Neural progenitor cell (in vitro differentiated cells): Measurements from ENCODE around the gene TSHZ2.
A peak's percentile ranks its signal among the peaks of the same experiment; 100 is the strongest.

Source experiments
- EZH2 ChIP-seq: fragments of 200-600 bp; sonication (generic); IDR thresholded peaks from 2 replicates; pipeline ENCODE4 v1.6.1; 2017; ENCODE audit warnings: antibody characterized with exemption, mild to moderate bottlenecking, moderate library complexity
- EZH2phosphoT487 ChIP-seq: fragments of 200-600 bp; sonication (generic); IDR thresholded peaks from 2 replicates; pipeline ENCODE4 v1.6.1; 2017; ENCODE audit warnings: antibody characterized with exemption
- TF ChIP-seq, protein P1 (sequence below): fragments of 200-600 bp; sonication (generic); IDR thresholded peaks from 2 replicates; pipeline ENCODE4 v1.5.1; 2017; ENCODE audit warnings: antibody characterized with exemption, mild to moderate bottlenecking

DNA sequence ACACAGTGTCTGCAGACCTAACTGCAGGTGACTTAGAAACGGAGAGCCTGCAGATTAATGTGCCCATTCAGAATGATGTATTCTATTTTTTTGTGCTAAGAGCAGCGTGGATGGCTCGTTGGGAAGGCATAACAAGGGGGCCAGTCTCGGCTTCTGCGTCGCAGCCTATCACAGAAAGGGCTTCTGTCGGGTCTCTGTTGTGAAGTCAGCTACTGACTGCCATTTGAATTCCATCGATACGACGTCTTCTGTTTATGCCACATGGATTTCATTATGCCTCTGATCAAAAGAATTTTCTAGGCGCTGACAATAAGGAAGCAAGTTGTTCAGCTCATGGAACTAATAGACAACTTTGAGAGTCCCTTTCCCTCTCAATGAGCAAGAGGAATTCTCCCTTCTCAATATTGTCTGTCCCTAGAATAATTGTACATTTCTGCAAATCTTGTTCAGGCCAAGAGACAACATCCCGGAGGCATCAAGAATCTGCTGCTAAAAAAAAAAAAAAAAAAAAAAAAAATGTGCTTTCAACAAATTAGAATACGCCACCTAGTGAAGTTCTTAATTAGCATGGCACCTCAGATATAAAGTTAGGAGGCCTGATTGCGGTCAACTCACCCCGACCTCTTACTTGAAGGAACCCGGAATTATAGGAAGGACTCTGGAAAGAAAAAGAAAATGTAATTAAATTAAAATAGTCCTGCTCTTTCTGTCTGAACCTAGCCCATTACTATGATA lies 223.9 kb downstream of the TSHZ2 start:
- no peak for TF ChIP-seq EZH2
- TF ChIP-seq, protein P1, sequence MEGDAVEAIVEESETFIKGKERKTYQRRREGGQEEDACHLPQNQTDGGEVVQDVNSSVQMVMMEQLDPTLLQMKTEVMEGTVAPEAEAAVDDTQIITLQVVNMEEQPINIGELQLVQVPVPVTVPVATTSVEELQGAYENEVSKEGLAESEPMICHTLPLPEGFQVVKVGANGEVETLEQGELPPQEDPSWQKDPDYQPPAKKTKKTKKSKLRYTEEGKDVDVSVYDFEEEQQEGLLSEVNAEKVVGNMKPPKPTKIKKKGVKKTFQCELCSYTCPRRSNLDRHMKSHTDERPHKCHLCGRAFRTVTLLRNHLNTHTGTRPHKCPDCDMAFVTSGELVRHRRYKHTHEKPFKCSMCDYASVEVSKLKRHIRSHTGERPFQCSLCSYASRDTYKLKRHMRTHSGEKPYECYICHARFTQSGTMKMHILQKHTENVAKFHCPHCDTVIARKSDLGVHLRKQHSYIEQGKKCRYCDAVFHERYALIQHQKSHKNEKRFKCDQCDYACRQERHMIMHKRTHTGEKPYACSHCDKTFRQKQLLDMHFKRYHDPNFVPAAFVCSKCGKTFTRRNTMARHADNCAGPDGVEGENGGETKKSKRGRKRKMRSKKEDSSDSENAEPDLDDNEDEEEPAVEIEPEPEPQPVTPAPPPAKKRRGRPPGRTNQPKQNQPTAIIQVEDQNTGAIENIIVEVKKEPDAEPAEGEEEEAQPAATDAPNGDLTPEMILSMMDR = peak; percentile 4
- TF ChIP-seq EZH2phosphoT487 = no peak
